Mesenchymal stem cell (in vitro differentiated cells and primary cell): ENCODE measurements around the gene PSMB8.

Experiments
- DNase-seq: peaks from one replicate; pipeline ENCODE4 v3.0.0-alpha.2; 2013
- H2AFZ ChIP-seq: one replicate; pipeline ENCODE4 v1.6.1; 2013; ENCODE audit warnings: low read depth, mild to moderate bottlenecking, control low read depth, inconsistent platforms, low read length, moderate library complexity
- H2AK5ac ChIP-seq: 2 replicates; pipeline ENCODE4 v1.6.1; 2013; ENCODE audit warnings: low read length, moderate library complexity, mild to moderate bottlenecking, inconsistent platforms; ENCODE audit not compliant: severe bottlenecking
- H2BK120ac ChIP-seq: one replicate; pipeline ENCODE4 v1.6.1; 2013; ENCODE audit warnings: low read depth, mild to moderate bottlenecking, inconsistent platforms, low read length, moderate library complexity
- H2BK12ac ChIP-seq, 2 experiments: one replicate each; pipeline ENCODE4 v1.6.1; 2013; ENCODE audit warnings: inconsistent platforms in 2 of 2, low read length in 2 of 2, mild to moderate bottlenecking in 2 of 2, moderate library complexity in 2 of 2, control low read depth in 1 of 2
- H2BK15ac ChIP-seq: one replicate; pipeline ENCODE4 v1.6.1; 2013; ENCODE audit warnings: mild to moderate bottlenecking, low read depth, inconsistent platforms; ENCODE audit not compliant: poor library complexity, severe bottlenecking
- H2BK5ac ChIP-seq: 2 replicates; pipeline ENCODE4 v1.6.1; 2013; ENCODE audit warnings: low read depth, mild to moderate bottlenecking, low read length, control low read depth, inconsistent platforms; ENCODE audit not compliant: poor library complexity, severe bottlenecking
- H3K14ac ChIP-seq, 2 experiments: one replicate each; pipeline ENCODE4 v1.6.1; 2013; ENCODE audit warnings: inconsistent platforms in 2 of 2, low read length in 2 of 2, control low read depth in 1 of 2, mild to moderate bottlenecking in 1 of 2, moderate library complexity in 1 of 2
- H3K18ac ChIP-seq, 2 experiments: one replicate each; pipeline ENCODE4 v1.6.1; 2013; ENCODE audit warnings: inconsistent platforms in 2 of 2, low read length in 2 of 2, control low read depth in 1 of 2, low read depth in 1 of 2, mild to moderate bottlenecking in 1 of 2
- H3K23ac ChIP-seq, 2 experiments: one replicate each; pipeline ENCODE4 v1.6.1; 2013; ENCODE audit warnings: inconsistent platforms in 2 of 2, low read length in 2 of 2, mild to moderate bottlenecking in 2 of 2, moderate library complexity in 2 of 2, control low read depth in 1 of 2
- H3K27ac ChIP-seq: 2 replicates; pipeline ENCODE4 v1.5.1; 2013; ENCODE audit warnings: mild to moderate bottlenecking, moderate library complexity, low read length, control low read depth, inconsistent platforms; ENCODE audit not compliant: poor library complexity, severe bottlenecking
- H3K27me3 ChIP-seq, 2 experiments: 2 replicates each; pipeline versions ENCODE4 v1.6.1 to v1.7.0; 2013; ENCODE audit warnings: low read length in 2 of 2, mild to moderate bottlenecking in 2 of 2, moderate library complexity in 2 of 2, control low read depth in 1 of 2, inconsistent platforms in 1 of 2; ENCODE audit not compliant: control insufficient read depth in 1 of 2, insufficient read depth in 1 of 2
- H3K36me3 ChIP-seq, 2 experiments: 2 replicates each; pipeline versions ENCODE4 v1.6.1 to v1.7.0; 2013; ENCODE audit warnings: low read length in 2 of 2, control low read depth in 1 of 2, inconsistent platforms in 1 of 2, low read depth in 1 of 2, mild to moderate bottlenecking in 1 of 2; ENCODE audit not compliant: insufficient read depth in 2 of 2, control insufficient read depth in 1 of 2
- H3K4ac ChIP-seq, 2 experiments: one replicate each; pipeline ENCODE4 v1.6.1; 2013; ENCODE audit warnings: inconsistent platforms in 2 of 2, low read length in 2 of 2, mild to moderate bottlenecking in 2 of 2, moderate library complexity in 2 of 2, control low read depth in 1 of 2, low read depth in 1 of 2
- H3K4me1 ChIP-seq: 2 replicates; pipeline ENCODE4 v1.6.1; 2013; ENCODE audit warnings: low read depth, low read length, control low read depth; ENCODE audit not compliant: control insufficient read depth, insufficient read depth
- H3K4me2 ChIP-seq: 2 replicates; pipeline ENCODE4 v1.6.1; 2013; ENCODE audit warnings: low read length, mild to moderate bottlenecking, inconsistent platforms; ENCODE audit not compliant: poor library complexity, severe bottlenecking
- H3K4me3 ChIP-seq, 2 experiments: 2 replicates each; pipeline versions ENCODE4 v1.5.1 to v1.7.0; 2013; ENCODE audit warnings: low read length in 2 of 2, mild to moderate bottlenecking in 2 of 2, control low read depth in 1 of 2, low read depth in 1 of 2; ENCODE audit not compliant: insufficient read depth in 1 of 2
- H3K79me1 ChIP-seq: replicated peaks from 2 replicates; pipeline ENCODE4 v1.6.1; 2013; ENCODE audit warnings: mild to moderate bottlenecking, control low read depth, low read length, inconsistent platforms; ENCODE audit not compliant: poor library complexity, severe bottlenecking
- H3K9ac ChIP-seq: 2 replicates; pipeline ENCODE4 v1.7.0; 2013; ENCODE audit warnings: mild to moderate bottlenecking, low read length, moderate library complexity
- H3K9me3 ChIP-seq: 2 replicates; pipeline ENCODE4 v1.7.0; 2013; ENCODE audit warnings: mild to moderate bottlenecking, low read length; ENCODE audit not compliant: control insufficient read depth
- H4K8ac ChIP-seq: one replicate; pipeline ENCODE4 v1.6.1; 2013; ENCODE audit warnings: inconsistent platforms, mild to moderate bottlenecking, low read length, moderate library complexity
- H4K91ac ChIP-seq: one replicate; pipeline ENCODE4 v1.6.1; 2013; ENCODE audit warnings: mild to moderate bottlenecking, low read length, inconsistent platforms
- WGBS: methylation state at CpG from one replicate; pipeline ENCODE4 v1.1.7; 2013; ENCODE audit warnings: mixed read lengths; 5-methylcytosine and 5-hydroxymethylcytosine counted together

PSMB8 gene

GRCh38 chr6:32792901-32793435, 50.9 kb downstream of the PSMB8 start:
- Histone ChIP-seq H2BK12ac (no peak overlapping the region), H3K9ac (no peak overlapping the region), H4K91ac (no peak overlapping the region), H3K4me1 (peaks cover 1% of the 10 kb centered on the region), H3K4me2 (no peak overlapping the region), H2BK5ac (no peak overlapping the region), H3K9me3 (no peaks in the 10 kb centered on the region), H3K4me3 (no peak overlapping the region), H3K18ac (no peak overlapping the region), H3K4ac (no peak overlapping the region), H3K79me1 (no peaks in the 10 kb centered on the region), H2BK120ac (no peak overlapping the region), H3K27me3 (peaks cover 49 to 72% of the 10 kb centered on the region in 2 experiments), H2BK15ac (no peak overlapping the region), H3K23ac (no peak overlapping the region), H2AFZ (no peak overlapping the region), H3K14ac (no peak overlapping the region), H4K8ac (no peak overlapping the region), H2AK5ac (no peak overlapping the region), H3K27ac (no peak overlapping the region), H3K36me3 (no peaks in the 10 kb centered on the region)
- no peak for DNase-seq
- WGBS: 100% methylated on average over 1 of the region's 3 CpGs
